ENCODE results near the gene KIF19. TPM values are rescaled to one million over a fixed set of nuclear protein-coding genes. Genes with fewer than 3 reads are reported as not detected.

Gene KIF19
- total and polyA plus RNA-seq, 10 of the 15 experiments (the other 5 are each of a cell fraction or from before 2014, with no cell fraction given): 0.06 to 0.07 TPM; not detected in 8

DNA sequence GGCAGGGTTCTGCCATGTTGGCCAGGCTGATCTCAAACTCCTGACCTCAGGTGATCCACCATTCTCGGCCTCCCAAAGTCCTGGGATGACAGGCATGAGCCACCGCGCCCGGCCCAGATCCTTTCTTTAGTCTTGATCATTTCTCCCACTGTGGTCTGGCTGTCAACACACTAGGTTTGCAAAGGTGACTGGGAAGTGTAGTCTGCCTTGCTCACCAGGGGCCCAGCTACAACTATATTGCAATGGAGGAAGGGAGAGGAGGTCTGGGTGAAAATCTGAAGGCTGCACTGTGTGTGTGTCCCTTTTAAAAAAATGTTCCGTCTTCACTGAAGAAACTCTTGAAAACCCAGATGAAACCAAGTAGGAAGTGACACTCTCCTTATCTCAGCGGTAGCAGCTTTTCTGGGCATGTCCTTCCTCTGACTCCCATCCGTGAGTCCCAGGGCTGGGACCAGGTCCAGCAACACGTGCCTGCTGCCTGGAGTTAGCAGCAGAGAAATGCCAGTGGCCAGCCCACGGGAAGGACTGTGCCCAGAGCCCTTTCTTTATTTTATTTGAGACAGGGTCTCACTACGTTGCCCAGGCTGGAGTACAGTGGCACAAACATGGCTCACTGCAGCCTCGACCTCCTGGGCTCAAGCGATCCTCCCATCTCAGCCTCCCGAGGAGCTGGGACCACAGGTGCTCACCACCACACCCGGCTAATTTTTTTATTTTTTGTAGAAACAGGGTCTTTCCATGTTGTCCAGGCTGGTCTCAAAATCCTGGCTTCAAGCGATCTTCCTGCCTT, 17.8 kb upstream of the KIF19 start:
- Histone ChIP-seq H3K27me3 (replicated peaks in 1 of 2; ENCODE audit: control insufficient read depth in 2 of 2, insufficient read depth in 2 of 2, low read length in 1 of 2) (no peaks in the 10 kb centered on the region), H3K9ac (ENCODE audit: control insufficient read depth, insufficient read depth, low read length) (no peak overlapping the region), H3K27ac (ENCODE audit: control insufficient read depth, insufficient read depth) (no peak overlapping the region), H3K4me3 (no peak overlapping the region), H3K4me2 (ENCODE audit: control insufficient read depth, insufficient read depth) (no peak overlapping the region), H3K4me1 (ENCODE audit: control insufficient read depth, insufficient read depth, low read length) (no peaks in the 10 kb centered on the region), H3K79me2 (ENCODE audit: control insufficient read depth, insufficient read depth, low read length) (no peaks in the 10 kb centered on the region), H3K36me3 (ENCODE audit: control insufficient read depth in 2 of 2, insufficient read depth in 2 of 2, low read length in 1 of 2) (no peaks in the 10 kb centered on the region), H2AFZ (ENCODE audit: control insufficient read depth, low read depth, low read length) (no peak overlapping the region), H4K20me1 (ENCODE audit: control insufficient read depth, insufficient read depth) (no peaks in the 10 kb centered on the region; the same call in 1 of the 2 replicates), H3K9me3 (replicated peaks; ENCODE audit: control insufficient read depth, insufficient read depth, low read length) (peaks cover 7% of the 10 kb centered on the region; the same call in 1 of the 3 replicates)
- TF ChIP-seq BACH1 (IDR thresholded peaks at IDR 0.05; ENCODE audit: borderline replicate concordance) (no peak), LARP7 (IDR thresholded peaks at IDR 0.05) (no peak), HDGF (IDR thresholded peaks at IDR 0.05) (no peak), ZNF622 (IDR thresholded peaks at IDR 0.05) (no peak), CHD1 (IDR thresholded peaks at IDR 0.05; ENCODE audit: low read depth, low read length) (no peak), EP300 (IDR thresholded peaks at IDR 0.05; ENCODE audit: borderline replicate concordance in 1 of 2, control insufficient read depth in 1 of 2, low read depth in 2 of 2, low read length in 2 of 2) (no peak), ZNF384 (IDR thresholded peaks at IDR 0.05; ENCODE audit: borderline replicate concordance, low read depth, low read length) (no peak), YY1 (IDR thresholded peaks at IDR 0.05; ENCODE audit: low read depth, low read length) (no peak)
- TF ChIP-seq, protein P1, sequence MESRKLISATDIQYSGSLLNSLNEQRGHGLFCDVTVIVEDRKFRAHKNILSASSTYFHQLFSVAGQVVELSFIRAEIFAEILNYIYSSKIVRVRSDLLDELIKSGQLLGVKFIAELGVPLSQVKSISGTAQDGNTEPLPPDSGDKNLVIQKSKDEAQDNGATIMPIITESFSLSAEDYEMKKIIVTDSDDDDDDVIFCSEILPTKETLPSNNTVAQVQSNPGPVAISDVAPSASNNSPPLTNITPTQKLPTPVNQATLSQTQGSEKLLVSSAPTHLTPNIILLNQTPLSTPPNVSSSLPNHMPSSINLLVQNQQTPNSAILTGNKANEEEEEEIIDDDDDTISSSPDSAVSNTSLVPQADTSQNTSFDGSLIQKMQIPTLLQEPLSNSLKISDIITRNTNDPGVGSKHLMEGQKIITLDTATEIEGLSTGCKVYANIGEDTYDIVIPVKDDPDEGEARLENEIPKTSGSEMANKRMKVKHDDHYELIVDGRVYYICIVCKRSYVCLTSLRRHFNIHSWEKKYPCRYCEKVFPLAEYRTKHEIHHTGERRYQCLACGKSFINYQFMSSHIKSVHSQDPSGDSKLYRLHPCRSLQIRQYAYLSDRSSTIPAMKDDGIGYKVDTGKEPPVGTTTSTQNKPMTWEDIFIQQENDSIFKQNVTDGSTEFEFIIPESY (IDR thresholded peaks at IDR 0.05): no peak
- TF ChIP-seq, protein P2, sequence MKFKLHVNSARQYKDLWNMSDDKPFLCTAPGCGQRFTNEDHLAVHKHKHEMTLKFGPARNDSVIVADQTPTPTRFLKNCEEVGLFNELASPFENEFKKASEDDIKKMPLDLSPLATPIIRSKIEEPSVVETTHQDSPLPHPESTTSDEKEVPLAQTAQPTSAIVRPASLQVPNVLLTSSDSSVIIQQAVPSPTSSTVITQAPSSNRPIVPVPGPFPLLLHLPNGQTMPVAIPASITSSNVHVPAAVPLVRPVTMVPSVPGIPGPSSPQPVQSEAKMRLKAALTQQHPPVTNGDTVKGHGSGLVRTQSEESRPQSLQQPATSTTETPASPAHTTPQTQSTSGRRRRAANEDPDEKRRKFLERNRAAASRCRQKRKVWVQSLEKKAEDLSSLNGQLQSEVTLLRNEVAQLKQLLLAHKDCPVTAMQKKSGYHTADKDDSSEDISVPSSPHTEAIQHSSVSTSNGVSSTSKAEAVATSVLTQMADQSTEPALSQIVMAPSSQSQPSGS (IDR thresholded peaks at IDR 0.05; ENCODE audit: low read length): no peak
- TF ChIP-seq, protein P3, sequence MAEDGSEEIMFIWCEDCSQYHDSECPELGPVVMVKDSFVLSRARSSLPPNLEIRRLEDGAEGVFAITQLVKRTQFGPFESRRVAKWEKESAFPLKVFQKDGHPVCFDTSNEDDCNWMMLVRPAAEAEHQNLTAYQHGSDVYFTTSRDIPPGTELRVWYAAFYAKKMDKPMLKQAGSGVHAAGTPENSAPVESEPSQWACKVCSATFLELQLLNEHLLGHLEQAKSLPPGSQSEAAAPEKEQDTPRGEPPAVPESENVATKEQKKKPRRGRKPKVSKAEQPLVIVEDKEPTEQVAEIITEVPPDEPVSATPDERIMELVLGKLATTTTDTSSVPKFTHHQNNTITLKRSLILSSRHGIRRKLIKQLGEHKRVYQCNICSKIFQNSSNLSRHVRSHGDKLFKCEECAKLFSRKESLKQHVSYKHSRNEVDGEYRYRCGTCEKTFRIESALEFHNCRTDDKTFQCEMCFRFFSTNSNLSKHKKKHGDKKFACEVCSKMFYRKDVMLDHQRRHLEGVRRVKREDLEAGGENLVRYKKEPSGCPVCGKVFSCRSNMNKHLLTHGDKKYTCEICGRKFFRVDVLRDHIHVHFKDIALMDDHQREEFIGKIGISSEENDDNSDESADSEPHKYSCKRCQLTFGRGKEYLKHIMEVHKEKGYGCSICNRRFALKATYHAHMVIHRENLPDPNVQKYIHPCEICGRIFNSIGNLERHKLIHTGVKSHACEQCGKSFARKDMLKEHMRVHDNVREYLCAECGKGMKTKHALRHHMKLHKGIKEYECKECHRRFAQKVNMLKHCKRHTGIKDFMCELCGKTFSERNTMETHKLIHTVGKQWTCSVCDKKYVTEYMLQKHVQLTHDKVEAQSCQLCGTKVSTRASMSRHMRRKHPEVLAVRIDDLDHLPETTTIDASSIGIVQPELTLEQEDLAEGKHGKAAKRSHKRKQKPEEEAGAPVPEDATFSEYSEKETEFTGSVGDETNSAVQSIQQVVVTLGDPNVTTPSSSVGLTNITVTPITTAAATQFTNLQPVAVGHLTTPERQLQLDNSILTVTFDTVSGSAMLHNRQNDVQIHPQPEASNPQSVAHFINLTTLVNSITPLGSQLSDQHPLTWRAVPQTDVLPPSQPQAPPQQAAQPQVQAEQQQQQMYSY (CRISPR knock-in tag; IDR thresholded peaks at IDR 0.05): no peak
- TF ChIP-seq, protein P4, sequence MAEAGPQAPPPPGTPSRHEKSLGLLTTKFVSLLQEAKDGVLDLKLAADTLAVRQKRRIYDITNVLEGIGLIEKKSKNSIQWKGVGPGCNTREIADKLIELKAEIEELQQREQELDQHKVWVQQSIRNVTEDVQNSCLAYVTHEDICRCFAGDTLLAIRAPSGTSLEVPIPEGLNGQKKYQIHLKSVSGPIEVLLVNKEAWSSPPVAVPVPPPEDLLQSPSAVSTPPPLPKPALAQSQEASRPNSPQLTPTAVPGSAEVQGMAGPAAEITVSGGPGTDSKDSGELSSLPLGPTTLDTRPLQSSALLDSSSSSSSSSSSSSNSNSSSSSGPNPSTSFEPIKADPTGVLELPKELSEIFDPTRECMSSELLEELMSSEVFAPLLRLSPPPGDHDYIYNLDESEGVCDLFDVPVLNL (IDR thresholded peaks at IDR 0.05; ENCODE audit: low read depth, low read length): no peak
- no peak for DNase-seq (ENCODE audit: low read depth, low spot score)
- intact Hi-C loops (cut with micrococcal nuclease; ENCODE audit: unreplicated experiment) (no loop called here), in situ Hi-C loops (cut with MboI) (no loop called here)
- ChIA-PET POLR2A (no interaction called here), RAD21 (ENCODE audit: unreplicated experiment) (interaction anchor here (1.1 kb wide), 1 partner anchor 60 kb away, joined by 3 read pairs; the partner anchor contains the start of gene GPR142), CTCF (interaction anchor here (0.7 kb wide), 1 partner anchor 23 kb away, joined by 3 read pairs; no protein-coding TSS in a partner anchor), SMC1A (ENCODE audit: uncharacterized antibody, unreplicated experiment) (interaction anchor here (0.7 kb wide), 1 partner anchor 24 kb away, joined by 3 read pairs; no protein-coding TSS in a partner anchor)
- no TSS peak for BruUV-seq (replicated peaks)
- ATAC-seq: no peak
- WGBS (ENCODE audit: insufficient coverage, insufficient replicate concordance, low lambda C conversion rate, missing lambda C conversion rate): 13% methylated on average over 13 of the region's 15 CpGs
- FAIRE-seq: no peak
